SU-DHL-6 (cell line): ENCODE data around the gene REPS2.

Experiments
- H2AFZ ChIP-seq: fragments of 200-600 bp; sonication (generic); 2 replicates; pipeline ENCODE4 v1.6.1; 2014; ENCODE audit warnings: low read depth, mild to moderate bottlenecking, moderate library complexity, mixed read lengths, antibody characterized with exemption, low read length; ENCODE audit not compliant: severe bottlenecking
- H3F3A ChIP-seq: fragments of 200-600 bp; shearing (Covaris generic); 2 replicates; pipeline ENCODE4 v1.6.0; 2016; ENCODE audit warnings: antibody characterized with exemption, mild to moderate bottlenecking; ENCODE audit not compliant: insufficient read depth
- H3K27ac ChIP-seq: fragments of 200-600 bp; sonication (generic); 2 replicates; pipeline ENCODE4 v1.5.1; 2016; ENCODE audit warnings: low read depth, mild to moderate bottlenecking, low read length, moderate library complexity, mixed read lengths
- H3K27me3 ChIP-seq: fragments of 200-600 bp; sonication (generic), shearing (Covaris generic); 2 replicates; pipeline ENCODE4 v1.6.0; 2014; ENCODE audit warnings: mild to moderate bottlenecking, low read length
- H3K36me3 ChIP-seq: fragments of 200-600 bp; sonication (generic); 2 replicates; pipeline ENCODE4 v1.6.1; 2014; ENCODE audit warnings: mild to moderate bottlenecking, low read length, mixed read lengths
- H3K4me2 ChIP-seq: fragments of 300-600, 200-600 bp; shearing (Covaris generic), sonication (generic); 2 replicates; pipeline ENCODE4 v1.6.0; 2014; ENCODE audit warnings: low read length, low read depth, mild to moderate bottlenecking; ENCODE audit not compliant: poor library complexity, severe bottlenecking
- H3K4me3 ChIP-seq: fragments of 200-600 bp; sonication (generic); 2 replicates; pipeline ENCODE4 v1.5.1; 2014; ENCODE audit warnings: antibody characterized with exemption, low read length, mild to moderate bottlenecking, mixed read lengths; ENCODE audit not compliant: insufficient read depth, poor library complexity, severe bottlenecking
- H3K79me2 ChIP-seq: fragments of 200-600 bp; sonication (generic); 2 replicates; pipeline ENCODE4 v1.6.1; 2014; ENCODE audit warnings: mild to moderate bottlenecking, low read length, moderate library complexity; ENCODE audit not compliant: insufficient read depth
- H3K9ac ChIP-seq: fragments of 200-600 bp; sonication (generic); 2 replicates; pipeline ENCODE4 v1.7.0; 2014; ENCODE audit warnings: mild to moderate bottlenecking, low read length
- H3K9me2 ChIP-seq: fragments of 200-600 bp; sonication (generic); replicated peaks from 2 replicates; pipeline ENCODE4 v1.6.1; 2014; ENCODE audit warnings: low read length; ENCODE audit not compliant: insufficient read depth
- H3K9me3 ChIP-seq: fragments of 200-600 bp; sonication (generic); 2 replicates; pipeline ENCODE4 v1.6.1; 2014; ENCODE audit warnings: low read length, mixed read lengths; ENCODE audit not compliant: insufficient read depth
- H4K20me1 ChIP-seq: fragments of 200-600 bp; sonication (generic); 2 replicates; pipeline ENCODE4 v1.6.1; 2014; ENCODE audit warnings: low read depth, mild to moderate bottlenecking, antibody characterized with exemption, low read length, moderate library complexity, mixed read lengths
- EZH2phosphoT487 ChIP-seq: fragments of 200-600 bp; sonication (generic), shearing (Covaris generic); conservative IDR thresholded peaks from 2 replicates; pipeline ENCODE4 v1.6.1; 2018; ENCODE audit warnings: mild to moderate bottlenecking, antibody characterized with exemption, low read length, moderate library complexity, mixed read lengths
- TF ChIP-seq, protein P1 (sequence below): fragments of 200-600 bp; sonication (generic); IDR thresholded peaks from one replicate; pipeline ENCODE4 v1.5.1; 2017; ENCODE audit warnings: antibody characterized with exemption, mild to moderate bottlenecking, low read length, moderate library complexity; ENCODE audit not compliant: insufficient read depth, poor library complexity, severe bottlenecking

Gene REPS2

DNA sequence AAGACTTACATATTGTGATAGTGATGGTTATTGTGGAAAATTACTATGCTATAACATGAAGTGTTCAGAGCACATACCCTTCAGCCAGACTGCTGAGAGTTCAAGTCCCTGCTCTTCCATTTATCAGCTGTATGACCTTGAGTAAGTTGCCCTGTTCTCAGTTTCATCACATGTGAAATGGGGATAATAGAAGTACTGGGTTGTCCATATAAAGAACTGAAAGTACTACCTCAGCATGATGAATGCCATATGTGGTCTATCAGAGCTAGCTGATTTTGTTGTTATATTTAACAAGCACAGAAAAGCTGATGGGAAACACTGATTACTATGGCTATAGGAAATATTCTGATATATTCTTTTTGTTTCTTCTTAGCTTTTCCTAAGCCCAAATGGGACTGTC, 115.6 kb downstream of the REPS2 start:
- H3K79me2 ChIP-seq, result no peaks in the 10 kb centered on the region
- TF ChIP-seq EZH2phosphoT487, result no peak
- TF ChIP-seq, protein P1, sequence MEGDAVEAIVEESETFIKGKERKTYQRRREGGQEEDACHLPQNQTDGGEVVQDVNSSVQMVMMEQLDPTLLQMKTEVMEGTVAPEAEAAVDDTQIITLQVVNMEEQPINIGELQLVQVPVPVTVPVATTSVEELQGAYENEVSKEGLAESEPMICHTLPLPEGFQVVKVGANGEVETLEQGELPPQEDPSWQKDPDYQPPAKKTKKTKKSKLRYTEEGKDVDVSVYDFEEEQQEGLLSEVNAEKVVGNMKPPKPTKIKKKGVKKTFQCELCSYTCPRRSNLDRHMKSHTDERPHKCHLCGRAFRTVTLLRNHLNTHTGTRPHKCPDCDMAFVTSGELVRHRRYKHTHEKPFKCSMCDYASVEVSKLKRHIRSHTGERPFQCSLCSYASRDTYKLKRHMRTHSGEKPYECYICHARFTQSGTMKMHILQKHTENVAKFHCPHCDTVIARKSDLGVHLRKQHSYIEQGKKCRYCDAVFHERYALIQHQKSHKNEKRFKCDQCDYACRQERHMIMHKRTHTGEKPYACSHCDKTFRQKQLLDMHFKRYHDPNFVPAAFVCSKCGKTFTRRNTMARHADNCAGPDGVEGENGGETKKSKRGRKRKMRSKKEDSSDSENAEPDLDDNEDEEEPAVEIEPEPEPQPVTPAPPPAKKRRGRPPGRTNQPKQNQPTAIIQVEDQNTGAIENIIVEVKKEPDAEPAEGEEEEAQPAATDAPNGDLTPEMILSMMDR, result no peak
- H3K9ac ChIP-seq, result no peak overlapping the region

DNA sequence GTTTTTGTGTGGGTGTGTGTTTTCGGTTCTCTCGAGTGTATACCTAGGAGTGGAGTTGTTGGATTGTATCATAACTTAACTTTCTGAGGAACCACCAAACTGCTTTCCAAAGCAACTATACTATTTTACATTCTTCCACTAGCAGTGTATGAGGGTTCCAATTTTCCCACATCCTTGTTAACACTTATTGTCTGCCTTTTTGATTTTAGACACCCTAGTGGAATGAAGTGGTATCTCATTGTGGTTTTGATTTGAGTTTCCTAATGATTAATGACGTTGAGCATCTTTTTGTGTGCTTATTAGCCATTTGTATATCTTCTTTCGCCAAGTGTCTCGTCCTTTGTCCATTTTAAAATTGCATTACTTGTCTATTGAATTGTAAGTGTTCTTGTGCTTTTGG, 118.6 kb downstream of the REPS2 start:
- TF ChIP-seq, protein P1, result no peak
- no peak for TF ChIP-seq EZH2phosphoT487
- Histone ChIP-seq H3F3A (no peaks in the 10 kb centered on the region), H3K4me2 (no peak overlapping the region), H3K79me2 (no peaks in the 10 kb centered on the region), H3K27ac (no peak overlapping the region), H4K20me1 (no peaks in the 10 kb centered on the region), H3K9ac (no peak overlapping the region), H3K36me3 (no peaks in the 10 kb centered on the region), H3K4me3 (no peak overlapping the region), H2AFZ (no peak overlapping the region), H3K9me2 (no peaks in the 10 kb centered on the region), H3K27me3 (no peaks in the 10 kb centered on the region), H3K9me3 (no peaks in the 10 kb centered on the region)

More for the DNA sequence above, 115.6 kb downstream of the REPS2 start:
- Histone ChIP-seq H3K27ac (no peak overlapping the region), H3K9me3 (no peaks in the 10 kb centered on the region), H3K9me2 (no peaks in the 10 kb centered on the region), H3K27me3 (no peaks in the 10 kb centered on the region), H4K20me1 (no peaks in the 10 kb centered on the region), H3K36me3 (no peaks in the 10 kb centered on the region), H2AFZ (no peak overlapping the region), H3K4me3 (no peak overlapping the region), H3F3A (no peaks in the 10 kb centered on the region), H3K4me2 (no peak overlapping the region)

DNA sequence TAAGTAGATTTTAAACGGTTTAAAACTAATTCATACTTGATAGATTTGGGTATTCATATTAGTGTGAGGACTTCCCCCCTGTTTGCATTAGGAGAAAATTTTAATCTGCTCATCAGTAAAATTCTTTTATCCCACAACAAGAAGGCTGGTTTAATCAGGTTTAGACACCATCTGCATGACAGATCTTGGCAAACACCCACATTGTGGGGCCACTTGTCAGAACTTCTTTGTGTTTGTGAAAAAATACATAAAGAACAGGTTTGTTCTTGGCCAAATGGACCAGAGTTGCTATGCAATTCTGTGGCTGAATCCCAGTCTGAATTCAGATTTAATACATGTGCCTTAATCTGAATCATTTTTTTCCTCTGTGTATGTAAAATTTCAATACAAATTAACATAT, 121.1 kb downstream of the REPS2 start:
- Histone ChIP-seq H2AFZ (no peak overlapping the region), H3K27me3 (no peaks in the 10 kb centered on the region), H3K36me3 (no peaks in the 10 kb centered on the region), H3K4me2 (no peak overlapping the region), H3K4me3 (no peak overlapping the region), H3K27ac (no peak overlapping the region), H3K79me2 (no peaks in the 10 kb centered on the region), H3K9me2 (no peaks in the 10 kb centered on the region), H3K9ac (no peak overlapping the region), H3K9me3 (no peaks in the 10 kb centered on the region), H4K20me1 (no peaks in the 10 kb centered on the region), H3F3A (no peaks in the 10 kb centered on the region)
- TF ChIP-seq, protein P1, result no peak
- TF ChIP-seq EZH2phosphoT487, result no peak
